Brain microvascular endothelial cell (primary cell): ENCODE measurements around the gene RAPGEF4.

ENCODE experiments used
- DNase-seq: peaks from one replicate; pipeline ENCODE4 v3.0.0-alpha.2; 2020
- H3K27ac ChIP-seq: fragments of 250-450 bp; sonication (Bioruptor Pico); 2 replicates; pipeline ENCODE4 v1.5.1; 2020; ENCODE audit warnings: mild to moderate bottlenecking, moderate library complexity
- H3K27me3 ChIP-seq: fragments of 250-450 bp; sonication (Bioruptor Pico); replicated peaks from 2 replicates; pipeline ENCODE4 v1.5.1; 2020; ENCODE audit warnings: mild to moderate bottlenecking
- H3K36me3 ChIP-seq: fragments of 250-450 bp; sonication (Bioruptor Pico); replicated peaks from 2 replicates; pipeline ENCODE4 v1.5.1; 2020; ENCODE audit warnings: mild to moderate bottlenecking
- H3K4me3 ChIP-seq: 2 replicates; pipeline ENCODE4 v1.5.1; 2011; ENCODE audit warnings: low read depth, mild to moderate bottlenecking, control low read depth, low read length, moderate library complexity
- in situ Hi-C: cut with HindIII; loops from 2 replicates; pipeline ENCODE4 v1.10.0; 2017; ENCODE audit warnings: low sequenced_read_pairs, low pct_ligation_motif_present
- TF ChIP-seq, protein P1 (sequence below): IDR thresholded peaks from 2 replicates; pipeline ENCODE4 v1.5.1; 2011; ENCODE audit warnings: low read depth, mild to moderate bottlenecking, moderate library complexity, low read length, control low read depth, inconsistent platforms; ENCODE audit errors: missing control alignments

Gene RAPGEF4

DNA sequence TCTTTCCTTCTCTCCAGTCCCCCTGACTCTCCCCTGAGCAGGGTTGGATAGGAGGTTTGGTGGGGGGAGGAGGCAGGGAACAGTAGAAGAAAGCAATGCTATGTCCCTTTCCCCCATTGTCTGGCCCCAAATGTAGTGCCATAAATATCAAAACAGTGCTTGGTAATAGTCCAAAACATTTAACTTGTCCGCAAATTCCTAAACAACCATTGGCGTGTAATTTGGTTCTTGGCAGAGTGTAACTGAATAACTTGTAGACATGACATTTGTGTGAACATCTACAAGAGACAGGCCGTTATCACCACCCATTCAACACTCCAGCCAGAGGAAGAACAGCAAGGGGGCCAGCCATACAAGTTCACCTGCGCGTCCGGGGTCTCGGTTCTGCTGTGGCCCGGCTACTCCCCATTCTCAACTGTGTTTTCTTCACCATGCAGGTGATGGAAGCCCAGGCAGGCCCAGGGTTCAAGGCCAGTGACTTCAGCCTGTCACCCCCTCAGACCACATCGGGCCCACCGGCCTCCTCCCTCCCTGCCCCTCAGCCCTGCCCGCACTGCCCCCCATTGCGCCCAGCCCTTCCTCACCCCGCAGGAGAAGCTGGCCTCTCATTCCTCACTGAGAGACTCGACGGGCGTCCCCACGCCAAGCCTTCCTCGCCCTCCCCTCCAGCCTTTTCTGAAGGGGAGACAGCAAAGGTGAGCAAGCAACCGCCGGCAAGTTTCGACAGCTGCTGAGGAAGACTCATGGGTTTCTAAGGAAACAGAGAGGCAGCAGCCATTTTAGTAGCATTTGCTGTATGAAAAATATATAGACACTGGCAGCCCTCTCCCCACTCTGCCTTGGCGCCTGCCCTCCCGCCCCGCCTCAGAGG is 699 bp upstream of the RAPGEF4 start:
- in situ Hi-C loops, result no loop called here
- no peak for DNase-seq
- Histone ChIP-seq H3K27me3 (peaks cover 5% of the 10 kb centered on the region), H3K27ac (no peak overlapping the region), H3K4me3 (peak overlapping the region; percentile 48), H3K36me3 (no peaks in the 10 kb centered on the region)
- TF ChIP-seq, protein P1, sequence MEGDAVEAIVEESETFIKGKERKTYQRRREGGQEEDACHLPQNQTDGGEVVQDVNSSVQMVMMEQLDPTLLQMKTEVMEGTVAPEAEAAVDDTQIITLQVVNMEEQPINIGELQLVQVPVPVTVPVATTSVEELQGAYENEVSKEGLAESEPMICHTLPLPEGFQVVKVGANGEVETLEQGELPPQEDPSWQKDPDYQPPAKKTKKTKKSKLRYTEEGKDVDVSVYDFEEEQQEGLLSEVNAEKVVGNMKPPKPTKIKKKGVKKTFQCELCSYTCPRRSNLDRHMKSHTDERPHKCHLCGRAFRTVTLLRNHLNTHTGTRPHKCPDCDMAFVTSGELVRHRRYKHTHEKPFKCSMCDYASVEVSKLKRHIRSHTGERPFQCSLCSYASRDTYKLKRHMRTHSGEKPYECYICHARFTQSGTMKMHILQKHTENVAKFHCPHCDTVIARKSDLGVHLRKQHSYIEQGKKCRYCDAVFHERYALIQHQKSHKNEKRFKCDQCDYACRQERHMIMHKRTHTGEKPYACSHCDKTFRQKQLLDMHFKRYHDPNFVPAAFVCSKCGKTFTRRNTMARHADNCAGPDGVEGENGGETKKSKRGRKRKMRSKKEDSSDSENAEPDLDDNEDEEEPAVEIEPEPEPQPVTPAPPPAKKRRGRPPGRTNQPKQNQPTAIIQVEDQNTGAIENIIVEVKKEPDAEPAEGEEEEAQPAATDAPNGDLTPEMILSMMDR, result no peak

DNA sequence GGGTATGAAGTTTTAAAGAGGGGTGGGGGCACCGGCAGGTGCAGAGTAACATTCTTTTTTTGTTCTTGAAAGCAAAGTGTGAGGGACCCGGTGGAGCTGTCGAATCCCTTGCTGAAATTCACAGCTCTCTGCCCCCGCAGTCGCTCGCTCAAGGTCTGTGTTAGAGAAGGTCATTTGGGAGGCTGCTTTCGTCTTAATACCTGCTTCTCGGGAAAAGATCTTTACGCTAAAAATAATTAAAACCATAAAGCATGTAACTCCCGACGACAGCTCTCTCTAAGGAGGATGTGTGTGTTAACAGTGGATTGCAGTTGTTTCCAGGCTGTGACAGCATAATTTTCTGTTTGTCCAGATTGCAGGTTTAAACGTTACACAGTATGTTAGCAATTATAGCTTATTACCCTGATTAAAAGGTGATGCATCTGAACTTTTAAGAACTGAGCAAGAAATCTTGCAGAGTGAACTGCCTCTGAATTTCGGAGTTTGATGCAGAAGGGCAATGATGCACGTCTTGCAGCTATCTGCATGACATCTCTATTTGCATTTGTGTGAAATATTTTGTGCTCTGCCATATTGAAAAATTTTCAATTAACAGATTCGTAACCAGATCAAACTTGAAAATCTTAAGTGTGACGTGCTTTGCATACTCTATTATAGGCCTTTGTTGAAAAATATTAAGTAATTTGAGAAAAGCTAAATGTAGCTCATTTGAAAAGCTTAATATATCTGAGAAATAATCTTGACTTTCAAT is 954 bp downstream of the RAPGEF4 start:
- TF ChIP-seq, protein P1, result no peak
- in situ Hi-C loops, result no loop called here
- Histone ChIP-seq H3K36me3 (no peaks in the 10 kb centered on the region), H3K4me3 (peak overlapping the region; percentile 48), H3K27ac (no peak overlapping the region), H3K27me3 (peaks cover 5% of the 10 kb centered on the region)
- no peak for DNase-seq

DNA sequence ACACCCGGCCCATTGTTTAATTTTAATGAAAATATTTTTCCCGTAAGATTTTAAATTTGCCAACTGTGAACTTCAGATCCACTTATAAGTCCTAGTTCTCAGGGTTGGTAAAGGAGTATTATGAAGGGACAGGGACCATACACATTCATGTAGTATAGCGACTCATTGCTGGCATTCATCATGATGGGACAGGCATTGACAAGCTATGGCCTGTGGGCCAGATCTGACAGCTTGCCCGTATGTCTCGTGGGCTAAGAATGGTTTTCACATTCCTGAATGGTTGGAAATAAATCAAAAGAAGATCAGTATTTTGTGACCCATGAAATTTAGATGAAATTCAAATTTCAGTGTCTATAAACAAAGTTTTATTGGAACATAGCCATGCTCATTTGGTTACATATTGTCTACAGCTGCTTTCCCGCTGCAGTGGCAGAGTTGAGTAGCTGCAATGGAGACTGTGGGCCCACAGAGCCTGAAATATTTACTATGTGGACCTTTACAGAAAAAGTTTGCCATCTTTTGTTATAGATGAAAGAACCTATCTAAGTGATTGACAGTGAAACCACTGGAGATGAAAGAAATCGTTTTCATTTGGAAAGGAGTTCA is 4.1 kb downstream of the RAPGEF4 start:
- TF ChIP-seq, protein P1, result no peak
- no peak overlapping the region for H3K27ac ChIP-seq
- H3K4me3 ChIP-seq, result no peak overlapping the region
- H3K27me3 ChIP-seq, result peaks cover 5% of the 10 kb centered on the region
- in situ Hi-C loops, result no loop called here
- no peak for DNase-seq
- H3K36me3 ChIP-seq, result no peaks in the 10 kb centered on the region

DNA sequence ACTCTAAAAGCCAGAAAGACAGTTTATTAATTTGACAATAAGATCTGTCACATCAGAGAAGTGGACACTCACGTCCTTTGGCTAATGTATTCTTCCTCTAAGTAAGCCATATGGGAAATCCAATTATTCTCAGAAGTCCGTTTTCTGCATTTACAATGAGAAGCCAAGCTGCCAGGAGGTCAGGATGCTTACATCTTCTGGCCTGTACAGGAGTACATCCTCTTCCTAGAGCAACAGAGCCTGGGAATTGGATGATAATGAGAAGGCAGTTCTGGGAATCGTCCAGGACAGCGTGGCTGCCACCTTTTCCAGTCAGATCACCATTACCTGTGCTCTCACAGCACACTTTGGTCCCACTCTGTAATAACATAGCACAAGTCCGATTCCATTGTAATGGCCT is 5.2 kb downstream of the RAPGEF4 start:
- Histone ChIP-seq H3K36me3 (no peaks in the 10 kb centered on the region), H3K4me3 (no peak overlapping the region), H3K27ac (no peak overlapping the region), H3K27me3 (peaks cover 4% of the 10 kb centered on the region)
- no peak for DNase-seq
- in situ Hi-C loops, result no loop called here
- TF ChIP-seq, protein P1, result no peak

DNA sequence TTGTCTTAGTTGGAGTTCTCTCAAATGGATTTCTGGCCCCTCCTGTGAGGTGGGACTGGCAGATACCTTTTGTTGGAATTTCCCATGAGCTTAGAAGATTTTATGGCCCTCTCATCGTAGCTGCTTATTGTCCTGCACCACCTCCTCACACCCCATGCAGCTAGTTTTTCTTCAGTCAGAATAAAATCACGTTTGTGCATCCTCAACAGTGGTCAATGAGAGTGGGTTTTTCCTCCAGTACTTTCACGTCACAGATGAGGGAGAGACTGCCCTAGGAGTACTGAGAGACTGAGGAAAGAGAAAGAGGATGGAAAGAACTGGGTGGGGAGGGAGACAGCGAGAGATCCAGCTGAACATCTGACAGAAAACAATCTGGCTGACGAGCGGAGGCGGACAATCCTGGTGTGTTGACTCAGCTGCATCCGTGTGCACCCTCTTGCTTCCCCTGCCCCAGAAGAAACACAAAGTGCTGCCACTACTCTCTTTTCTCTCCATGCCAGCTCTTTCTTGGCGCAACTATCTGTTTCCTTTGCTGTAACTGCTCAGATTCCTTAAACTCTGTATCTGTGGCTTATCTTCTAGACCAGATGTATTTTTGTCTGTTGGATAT is 7.4 kb downstream of the RAPGEF4 start:
- in situ Hi-C loops, result no loop called here

More for the DNA sequence above, 7.4 kb downstream of the RAPGEF4 start:
- peak; percentile 32 for DNase-seq
- Histone ChIP-seq H3K27ac (no peak overlapping the region), H3K36me3 (no peaks in the 10 kb centered on the region), H3K4me3 (no peak overlapping the region), H3K27me3 (no peaks in the 10 kb centered on the region)
- TF ChIP-seq, protein P1, result no peak
